ENCODE results near the gene MIDN.

Gene MIDN

DNA sequence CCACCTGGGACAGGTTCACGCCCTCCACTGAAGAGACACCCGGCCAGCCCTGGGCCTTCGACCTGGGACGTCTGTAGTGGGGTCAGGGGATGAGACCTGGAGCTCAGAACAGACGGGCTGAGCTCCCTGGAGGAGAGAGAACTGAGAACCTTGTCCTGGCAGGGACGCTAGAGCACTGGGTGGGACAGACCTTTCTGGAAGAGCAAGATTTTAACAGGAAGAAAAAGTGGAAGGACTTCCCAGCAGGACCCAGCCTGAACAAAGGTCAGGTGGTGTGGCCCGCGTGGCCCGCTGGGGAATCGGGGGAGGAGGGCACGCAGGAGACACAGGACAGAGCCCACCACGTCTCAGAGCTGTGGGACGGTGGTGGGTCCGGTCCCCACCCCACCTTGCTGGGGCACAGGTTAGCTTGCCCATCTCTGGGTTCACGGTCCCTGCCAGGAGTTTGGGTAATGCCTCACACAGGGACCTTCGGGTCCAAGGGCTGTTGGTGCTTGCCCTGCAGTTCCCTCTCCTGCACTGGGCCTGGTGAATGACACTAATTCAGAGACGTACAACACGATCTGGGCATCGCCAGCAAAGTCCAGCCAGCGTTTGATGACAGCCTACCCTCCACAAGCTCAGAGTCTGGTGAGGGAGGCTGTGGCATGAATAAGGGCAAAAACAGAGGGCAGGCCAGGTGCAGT lies 36.1 kb downstream of the MIDN start:
- DNase-seq (ENCODE audit: low read depth): no peak
- TF ChIP-seq CTCF (IDR thresholded peaks at IDR 0.05; ENCODE audit: insufficient read depth, low read depth, low read length, missing control alignments): no peak
- no peak overlapping the region for H3K4me3 ChIP-seq (ENCODE audit: low read length)

GRCh38 chr19:1284979-1285736 lies 36.8 kb downstream of the MIDN start:
- no peak for TF ChIP-seq CTCF (IDR thresholded peaks at IDR 0.05; ENCODE audit: insufficient read depth, low read depth, low read length, missing control alignments)
- DNase-seq (ENCODE audit: low read depth): no peak

GRCh38 chr19:1285737-1286360 lies 37.5 kb downstream of the MIDN start, which contains the start of gene EFNA2:
EFNA2 (plus strand) TSS chr19:1285873; CDS start chr19:1286169, 296 bp downstream.
- no peak for TF ChIP-seq CTCF (IDR thresholded peaks at IDR 0.05; ENCODE audit: insufficient read depth, low read depth, low read length, missing control alignments)
- no peak for DNase-seq (ENCODE audit: low read depth)
- H3K4me3 ChIP-seq (ENCODE audit: low read length): no peak within 1 kb of the TSS

More at GRCh38 chr19:1284979-1285736, 36.8 kb downstream of the MIDN start:
- H3K4me3 ChIP-seq (ENCODE audit: low read length): no peak overlapping the region

GRCh38 chr19:1286487-1287353 lies 38.3 kb downstream of the MIDN start:
- TF ChIP-seq CTCF (IDR thresholded peaks at IDR 0.05; ENCODE audit: insufficient read depth, low read depth, low read length, missing control alignments): no peak
- no peak for DNase-seq (ENCODE audit: low read depth)
- H3K4me3 ChIP-seq (ENCODE audit: low read length): no peak overlapping the region

- no peak for DNase-seq (ENCODE audit: low read depth)
- TF ChIP-seq CTCF (IDR thresholded peaks at IDR 0.05; ENCODE audit: insufficient read depth, low read depth, low read length, missing control alignments): no peak
- no peak overlapping the region for H3K4me3 ChIP-seq (ENCODE audit: low read length)
Measured at GRCh38 chr19:1287354-1288225, 39.2 kb downstream of the MIDN start.

GRCh38 chr19:1288226-1288612 lies 39.8 kb downstream of the MIDN start:
- no peak overlapping the region for H3K4me3 ChIP-seq (ENCODE audit: low read length)
- no peak for TF ChIP-seq CTCF (IDR thresholded peaks at IDR 0.05; ENCODE audit: insufficient read depth, low read depth, low read length, missing control alignments)
- no peak for DNase-seq (ENCODE audit: low read depth)
